ENCODE results near the gene LY6G6C. TPM values are rescaled to one million over a fixed set of nuclear protein-coding genes. Genes with fewer than 3 reads are reported as not detected.

Gene LY6G6C
- total and polyA plus RNA-seq, 4 donors = not detected

DNA sequence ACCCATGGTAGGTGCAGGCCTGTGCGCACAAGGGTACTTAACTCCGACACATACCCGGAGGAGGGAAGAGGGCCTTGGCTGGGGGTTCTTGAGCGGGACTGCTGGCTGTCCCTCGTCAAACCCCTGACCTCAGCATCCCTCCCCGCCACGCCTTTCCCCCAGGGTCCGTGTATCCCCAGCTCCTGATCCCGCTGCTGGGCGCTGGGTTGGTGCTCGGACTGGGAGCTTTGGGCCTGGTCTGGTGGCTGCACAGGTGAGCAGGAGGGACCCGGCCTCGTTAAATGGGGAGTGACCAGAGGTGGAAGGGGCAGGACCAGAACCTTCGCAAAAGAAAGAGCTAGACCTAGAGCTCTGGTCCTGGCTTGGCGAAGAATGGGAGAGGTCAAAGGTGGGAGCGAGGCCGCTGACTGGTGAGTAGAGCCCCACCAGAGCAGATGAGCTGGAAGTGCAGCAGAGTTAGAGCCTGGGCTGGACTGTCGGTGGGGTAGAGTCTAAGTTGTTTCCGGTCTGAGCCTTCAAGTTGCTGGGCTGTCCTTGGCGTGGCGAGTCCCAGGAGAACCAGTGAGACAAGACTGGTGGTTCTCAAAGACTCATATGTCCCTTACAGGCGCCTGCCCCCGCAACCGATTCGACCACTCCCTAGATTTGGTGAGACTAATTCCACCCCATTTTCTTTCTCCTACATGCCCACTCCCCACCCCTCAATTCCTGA, 2.6 kb upstream of the LY6G6C start:
- no peaks in the 10 kb centered on the region for H3K27me3 ChIP-seq (ENCODE audit: control insufficient read depth in 1 of 2, insufficient read depth in 2 of 2, low read length in 1 of 2)
- intact Hi-C loops (cut with DNase I) = no loop called here
- peaks cover 0 to 2% of the 10 kb centered on the region in 2 donors for H3K36me3 ChIP-seq (ENCODE audit: control insufficient read depth in 1 of 2, insufficient read depth in 2 of 2, low read length in 1 of 2)
- no peaks in the 10 kb centered on the region for H3K4me1 ChIP-seq (ENCODE audit: control insufficient read depth in 1 of 2, insufficient read depth in 2 of 2, low read length in 2 of 2)
- H3K9me3 ChIP-seq (ENCODE audit: control insufficient read depth, low read length) = no peaks in the 10 kb centered on the region
- ATAC-seq (ENCODE audit: low FRiP score) = no peak
- no peak overlapping the region for H3K4me3 ChIP-seq (ENCODE audit: low read length in 2 of 2)
- no peak for DNase-seq
- H3K27ac ChIP-seq (ENCODE audit: low read depth in 1 of 2, low read length in 2 of 2) = no peak overlapping the region
- WGBS, 2 donors = 88 to 89% methylated on average over 25 of the region's 25 CpGs

GRCh38 chr6:31723245-31723979, 1.9 kb upstream of the LY6G6C start, which contains the start of gene MPIG6B:
Gene MPIG6B (plus strand): TSS chr6:31723373. CDS start chr6:31723384, 11 bp downstream.
- 71% methylated on average over 46 of the region's 46 CpGs for WGBS, 2 donors

DNA sequence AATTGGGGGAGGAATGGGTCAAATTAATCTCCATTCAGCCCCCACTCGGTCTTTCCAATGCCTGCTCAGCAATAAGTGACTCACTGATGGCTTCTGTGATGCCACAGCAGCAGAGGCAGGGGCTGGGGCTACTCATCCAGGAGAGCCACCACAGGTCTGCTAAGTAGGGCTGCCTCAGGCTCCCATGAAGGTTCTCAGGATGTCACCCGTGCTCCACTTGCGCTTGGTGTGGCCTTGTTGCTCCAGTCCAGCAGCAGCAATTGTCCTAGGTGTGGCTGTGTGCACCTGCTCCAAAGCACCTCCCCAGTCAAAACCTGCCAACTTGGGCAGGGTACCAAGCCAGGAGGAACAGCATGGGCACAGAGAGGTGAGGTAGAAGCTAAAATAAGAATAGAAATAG, 627 bp upstream of the LY6G6C start:
- intact Hi-C loops (cut with DNase I) = no loop called here
- Histone ChIP-seq H3K4me3 (ENCODE audit: low read length in 2 of 2) (no peak overlapping the region), H3K27me3 (ENCODE audit: control insufficient read depth in 1 of 2, insufficient read depth in 2 of 2, low read length in 1 of 2) (no peaks in the 10 kb centered on the region), H3K9me3 (ENCODE audit: control insufficient read depth, low read length) (no peaks in the 10 kb centered on the region), H3K27ac (ENCODE audit: low read depth in 1 of 2, low read length in 2 of 2) (no peak overlapping the region), H3K36me3 (ENCODE audit: control insufficient read depth in 1 of 2, insufficient read depth in 2 of 2, low read length in 1 of 2) (peaks cover 0 to 1% of the 10 kb centered on the region in 2 donors), H3K4me1 (ENCODE audit: control insufficient read depth in 1 of 2, insufficient read depth in 2 of 2, low read length in 2 of 2) (no peaks in the 10 kb centered on the region)
- DNase-seq (no peak), ATAC-seq (ENCODE audit: low FRiP score) (no peak)
- WGBS, 2 donors = 92 to 97% methylated on average over 3 of the region's 3 CpGs

More at GRCh38 chr6:31723245-31723979, 1.9 kb upstream of the LY6G6C start, which contains the start of gene MPIG6B:
- DNase-seq = no peak
- H3K9me3 ChIP-seq (ENCODE audit: control insufficient read depth, low read length) = no peaks in the 10 kb centered on the region
- H3K4me1 ChIP-seq (ENCODE audit: control insufficient read depth in 1 of 2, insufficient read depth in 2 of 2, low read length in 2 of 2) = no peaks in the 10 kb centered on the region
- H3K27me3 ChIP-seq (ENCODE audit: control insufficient read depth in 1 of 2, insufficient read depth in 2 of 2, low read length in 1 of 2) = no peaks in the 10 kb centered on the region
- intact Hi-C loops (cut with DNase I) = no loop called here
- peaks cover 0 to 2% of the 10 kb centered on the region in 2 donors for H3K36me3 ChIP-seq (ENCODE audit: control insufficient read depth in 1 of 2, insufficient read depth in 2 of 2, low read length in 1 of 2)
- H3K27ac ChIP-seq (ENCODE audit: low read depth in 1 of 2, low read length in 2 of 2) = no peak within 1 kb of the TSS
- no peak for ATAC-seq (ENCODE audit: low FRiP score)
- H3K4me3 ChIP-seq (ENCODE audit: low read length in 2 of 2) = no peak within 1 kb of the TSS

DNA sequence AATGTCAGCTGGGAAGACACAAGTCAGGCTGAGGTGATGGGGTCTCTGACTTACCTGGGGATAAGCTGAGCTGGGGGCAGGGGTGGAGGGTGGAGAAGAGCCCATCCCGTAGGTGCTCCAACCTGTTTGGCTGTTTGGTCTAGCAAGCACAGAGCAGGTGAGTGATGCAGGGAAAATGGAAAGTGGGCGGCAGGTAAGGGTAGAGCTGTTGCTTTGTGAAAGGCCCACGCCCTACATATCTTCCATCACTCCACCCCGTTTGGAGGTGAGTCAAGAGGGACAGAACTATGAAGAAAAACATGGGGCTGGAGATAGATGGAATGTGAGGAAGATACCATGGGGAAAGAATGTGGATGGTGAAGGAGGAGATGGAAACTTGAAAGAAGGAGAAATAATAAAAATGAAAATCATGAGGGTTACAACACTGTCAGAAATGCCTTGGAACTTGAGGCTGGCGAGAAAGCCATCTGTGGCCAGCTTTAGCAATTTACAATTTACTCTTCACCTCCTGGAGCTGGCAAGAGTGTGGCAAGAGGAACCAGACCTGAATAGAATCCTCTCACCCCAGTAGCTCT, 1.3 kb downstream of the LY6G6C start:
- no peaks in the 10 kb centered on the region for H3K4me1 ChIP-seq (ENCODE audit: control insufficient read depth in 1 of 2, insufficient read depth in 2 of 2, low read length in 2 of 2)
- H3K36me3 ChIP-seq (ENCODE audit: control insufficient read depth in 1 of 2, insufficient read depth in 2 of 2, low read length in 1 of 2) = no peaks in the 10 kb centered on the region
- 84 to 90% methylated on average over 5 of the region's 5 CpGs for WGBS, 2 donors
- no peaks in the 10 kb centered on the region for H3K9me3 ChIP-seq (ENCODE audit: control insufficient read depth, low read length)
- DNase-seq (no peak), ATAC-seq (ENCODE audit: low FRiP score) (no peak)
- no peaks in the 10 kb centered on the region for H3K27me3 ChIP-seq (ENCODE audit: control insufficient read depth in 1 of 2, insufficient read depth in 2 of 2, low read length in 1 of 2)
- no peak overlapping the region for H3K4me3 ChIP-seq (ENCODE audit: low read length in 2 of 2)
- intact Hi-C loops (cut with DNase I) = no loop called here
- H3K27ac ChIP-seq (ENCODE audit: low read depth in 1 of 2, low read length in 2 of 2) = no peak overlapping the region

DNA sequence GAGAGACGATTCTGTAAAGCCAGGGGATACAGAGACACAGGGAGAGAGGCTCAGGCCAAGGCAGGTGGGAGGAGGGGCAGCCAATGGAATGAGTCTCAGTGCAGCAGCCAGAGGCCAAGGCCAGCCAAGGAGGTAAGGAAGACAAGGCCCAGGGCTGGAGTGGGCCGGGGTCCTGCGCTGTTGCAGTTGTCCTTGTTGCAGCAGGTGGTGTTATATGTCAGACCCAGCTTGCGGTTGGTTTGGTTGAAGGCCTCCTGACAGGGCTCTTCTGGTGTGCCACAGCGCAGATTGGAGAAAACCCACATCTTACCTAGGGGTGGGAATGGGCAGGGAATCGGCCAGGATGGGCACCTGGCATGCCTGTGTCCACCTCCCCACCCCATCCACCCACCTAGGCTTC, 2.5 kb downstream of the LY6G6C start:
- intact Hi-C loops (cut with DNase I) = no loop called here
- ATAC-seq (ENCODE audit: low FRiP score) = no peak
- WGBS, 2 donors = 87 to 89% methylated on average over 6 of the region's 6 CpGs
- Histone ChIP-seq H3K36me3 (ENCODE audit: control insufficient read depth in 1 of 2, insufficient read depth in 2 of 2, low read length in 1 of 2) (no peaks in the 10 kb centered on the region), H3K4me3 (ENCODE audit: low read length in 2 of 2) (no peak overlapping the region), H3K27ac (ENCODE audit: low read depth in 1 of 2, low read length in 2 of 2) (no peak overlapping the region), H3K27me3 (ENCODE audit: control insufficient read depth in 1 of 2, insufficient read depth in 2 of 2, low read length in 1 of 2) (no peaks in the 10 kb centered on the region), H3K9me3 (ENCODE audit: control insufficient read depth, low read length) (no peaks in the 10 kb centered on the region), H3K4me1 (ENCODE audit: control insufficient read depth in 1 of 2, insufficient read depth in 2 of 2, low read length in 2 of 2) (no peaks in the 10 kb centered on the region)
- no peak for DNase-seq

DNA sequence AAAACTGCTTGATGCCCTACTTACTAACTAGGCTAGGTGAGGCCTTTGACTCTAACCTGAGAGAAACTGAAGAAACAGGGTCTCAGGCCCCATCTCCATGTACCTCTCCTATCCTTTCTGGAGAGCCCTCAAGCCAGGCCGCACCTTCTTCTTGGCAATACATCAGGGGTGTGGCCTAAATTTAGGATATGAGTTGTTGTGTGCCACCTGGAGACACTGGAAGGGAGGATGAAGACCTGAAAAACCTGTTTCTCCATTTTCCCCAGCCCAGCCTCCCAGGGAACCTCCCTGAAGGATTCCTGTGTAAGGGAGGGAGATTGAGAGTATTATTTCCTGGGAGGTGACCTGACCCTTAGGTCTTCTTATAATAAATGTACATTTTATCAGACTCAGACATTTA, 3.3 kb downstream of the LY6G6C start:
- no peak for DNase-seq
- Histone ChIP-seq H3K4me1 (ENCODE audit: control insufficient read depth in 1 of 2, insufficient read depth in 2 of 2, low read length in 2 of 2) (no peaks in the 10 kb centered on the region), H3K9me3 (ENCODE audit: control insufficient read depth, low read length) (no peaks in the 10 kb centered on the region), H3K36me3 (ENCODE audit: control insufficient read depth in 1 of 2, insufficient read depth in 2 of 2, low read length in 1 of 2) (no peaks in the 10 kb centered on the region), H3K27ac (ENCODE audit: low read depth in 1 of 2, low read length in 2 of 2) (no peak overlapping the region), H3K4me3 (ENCODE audit: low read length in 2 of 2) (no peak overlapping the region), H3K27me3 (ENCODE audit: control insufficient read depth in 1 of 2, insufficient read depth in 2 of 2, low read length in 1 of 2) (no peaks in the 10 kb centered on the region)
- no peak for ATAC-seq (ENCODE audit: low FRiP score)
- WGBS, 2 donors = 85 to 100% methylated on average over 1 of the region's 1 CpG
- intact Hi-C loops (cut with DNase I) = no loop called here

- intact Hi-C loops (cut with DNase I) = no loop called here
- Histone ChIP-seq H3K27ac (ENCODE audit: low read depth in 1 of 2, low read length in 2 of 2) (no peak overlapping the region), H3K9me3 (ENCODE audit: control insufficient read depth, low read length) (no peaks in the 10 kb centered on the region), H3K4me3 (ENCODE audit: low read length in 2 of 2) (no peak overlapping the region), H3K27me3 (ENCODE audit: control insufficient read depth in 1 of 2, insufficient read depth in 2 of 2, low read length in 1 of 2) (no peaks in the 10 kb centered on the region), H3K4me1 (ENCODE audit: control insufficient read depth in 1 of 2, insufficient read depth in 2 of 2, low read length in 2 of 2) (no peaks in the 10 kb centered on the region), H3K36me3 (ENCODE audit: control insufficient read depth in 1 of 2, insufficient read depth in 2 of 2, low read length in 1 of 2) (no peaks in the 10 kb centered on the region)
- ATAC-seq (ENCODE audit: low FRiP score) = no peak
- DNase-seq = no peak
- WGBS, 2 donors = 69 to 71% methylated on average over 10 of the region's 10 CpGs
Measured at GRCh38 chr6:31717499-31718222, 3.9 kb downstream of the LY6G6C start.

GRCh38 chr6:31715022-31715958, 6.3 kb downstream of the LY6G6C start, which contains the start of gene LY6G6D:
Gene LY6G6D (plus strand): TSS chr6:31715348. CDS start chr6:31715356, 8 bp downstream.
- no peak for DNase-seq
- 43 to 58% methylated on average over 16 of the region's 16 CpGs for WGBS, 2 donors
- Histone ChIP-seq H3K4me3 (ENCODE audit: low read length in 2 of 2) (no peak within 1 kb of the TSS), H3K27me3 (ENCODE audit: control insufficient read depth in 1 of 2, insufficient read depth in 2 of 2, low read length in 1 of 2) (no peaks in the 10 kb centered on the region), H3K9me3 (ENCODE audit: control insufficient read depth, low read length) (no peaks in the 10 kb centered on the region), H3K4me1 (ENCODE audit: control insufficient read depth in 1 of 2, insufficient read depth in 2 of 2, low read length in 2 of 2) (no peaks in the 10 kb centered on the region), H3K36me3 (ENCODE audit: control insufficient read depth in 1 of 2, insufficient read depth in 2 of 2, low read length in 1 of 2) (no peaks in the 10 kb centered on the region), H3K27ac (ENCODE audit: low read depth in 1 of 2, low read length in 2 of 2) (no peak within 1 kb of the TSS)
- intact Hi-C loops (cut with DNase I) = no loop called here
- no peak for ATAC-seq (ENCODE audit: low FRiP score)
